NT2/D1 (cell line): Measurements from ENCODE around the gene TBCB.
"Not testable (repeated sequence)": the region's sequence is repeated elsewhere in the genome, so short reads cannot be mapped to it uniquely, and the experiment has no call there.

Source experiments
- DNase-seq: peaks from one replicate; pipeline ENCODE4 v3.0.0-alpha.2; 2011; ENCODE audit warnings: low read depth, low spot score
- H3K27me3 ChIP-seq: 2 replicates; pipeline ENCODE4 v1.6.0; 2011; ENCODE audit warnings: mild to moderate bottlenecking; ENCODE audit not compliant: insufficient read length, insufficient read depth
- H3K36me3 ChIP-seq: 2 replicates; pipeline ENCODE4 v1.6.1; 2011; ENCODE audit warnings: mild to moderate bottlenecking, low read length, mixed read lengths; ENCODE audit not compliant: insufficient read depth, insufficient read length
- H3K4me1 ChIP-seq: 2 replicates; pipeline ENCODE4 v1.5.1; 2011; ENCODE audit not compliant: insufficient read depth, insufficient read length
- H3K4me3 ChIP-seq: 2 replicates; pipeline ENCODE4 v1.5.1; 2011; ENCODE audit warnings: low read depth; ENCODE audit not compliant: insufficient read length
- H3K9ac ChIP-seq: 2 replicates; pipeline ENCODE4 v1.6.0; 2011; ENCODE audit warnings: low read depth; ENCODE audit not compliant: insufficient read length
- H3K9me3 ChIP-seq: 2 replicates; pipeline ENCODE4 v1.5.1; 2011; ENCODE audit warnings: mild to moderate bottlenecking, low read length; ENCODE audit not compliant: insufficient read depth
- SUZ12 ChIP-seq: IDR thresholded peaks from 2 replicates; pipeline ENCODE4 v1.6.1; 2011; ENCODE audit not compliant: insufficient read length, insufficient read depth; ENCODE audit errors: extremely low read depth
- YY1 ChIP-seq: IDR thresholded peaks from 2 replicates; pipeline ENCODE4 v1.6.1; 2011; ENCODE audit not compliant: insufficient read length, insufficient read depth
- ZNF274 ChIP-seq: IDR thresholded peaks from 2 replicates; pipeline ENCODE4 v1.6.1; 2011; ENCODE audit warnings: mild to moderate bottlenecking, low read depth, low read length

Gene TBCB

DNA sequence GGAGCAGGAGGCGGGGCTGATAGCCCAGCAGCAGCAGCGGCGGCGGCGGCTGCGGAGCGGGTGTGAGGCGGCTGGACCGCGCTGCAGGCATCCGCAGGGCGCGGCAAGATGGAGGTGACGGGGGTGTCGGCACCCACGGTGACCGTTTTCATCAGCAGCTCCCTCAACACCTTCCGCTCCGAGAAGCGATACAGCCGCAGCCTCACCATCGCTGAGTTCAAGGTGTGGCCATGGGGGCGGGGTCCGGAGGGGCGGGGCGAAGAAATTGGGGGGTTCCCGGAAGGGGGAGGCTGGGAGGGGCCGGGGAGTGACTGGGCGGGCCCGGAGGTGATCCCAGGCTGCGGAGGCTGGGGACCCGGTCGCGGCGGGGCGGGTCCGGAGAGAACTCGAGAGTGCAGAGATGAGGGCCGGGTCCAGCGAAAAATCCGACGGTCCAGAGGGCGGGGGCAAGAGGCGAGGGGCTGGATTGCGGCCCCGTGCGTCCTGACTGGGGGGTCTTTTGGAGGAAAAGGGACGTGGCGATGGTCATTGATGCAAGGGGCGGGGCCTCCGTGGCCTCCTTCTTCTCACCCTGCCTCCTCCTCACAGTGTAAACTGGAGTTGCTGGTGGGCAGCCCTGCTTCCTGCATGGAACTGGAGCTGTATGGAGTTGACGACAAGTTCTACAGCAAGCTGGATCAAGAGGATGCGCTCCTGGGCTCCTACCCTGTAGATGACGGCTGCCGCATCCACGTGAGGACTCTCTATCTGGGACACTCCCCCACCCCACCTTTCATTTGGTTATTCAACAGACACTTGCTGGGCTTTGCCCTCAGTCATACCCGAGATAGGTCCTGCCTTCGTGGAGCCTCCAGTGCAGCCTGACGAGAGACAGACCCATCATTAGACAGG is at the start of gene TBCB:
TSS of gene TBCB (plus strand) at position 16 of the 891 bp plus-strand sequence. CDS start at position 109, 93 bp downstream.
- TF ChIP-seq YY1 (no peak), SUZ12 (no peak), ZNF274 (no peak)
- H3K36me3 ChIP-seq = peaks cover 46% of the 10 kb centered on the region
- no peak for DNase-seq
- peak within 1 kb of the TSS; percentile 91 for H3K9ac ChIP-seq
- H3K27me3 ChIP-seq = no peaks in the 10 kb centered on the region
- H3K4me1 ChIP-seq = peaks cover 30% of the 10 kb centered on the region
- H3K4me3 ChIP-seq = peak within 1 kb of the TSS; percentile 78
- H3K9me3 ChIP-seq = no peaks in the 10 kb centered on the region

DNA sequence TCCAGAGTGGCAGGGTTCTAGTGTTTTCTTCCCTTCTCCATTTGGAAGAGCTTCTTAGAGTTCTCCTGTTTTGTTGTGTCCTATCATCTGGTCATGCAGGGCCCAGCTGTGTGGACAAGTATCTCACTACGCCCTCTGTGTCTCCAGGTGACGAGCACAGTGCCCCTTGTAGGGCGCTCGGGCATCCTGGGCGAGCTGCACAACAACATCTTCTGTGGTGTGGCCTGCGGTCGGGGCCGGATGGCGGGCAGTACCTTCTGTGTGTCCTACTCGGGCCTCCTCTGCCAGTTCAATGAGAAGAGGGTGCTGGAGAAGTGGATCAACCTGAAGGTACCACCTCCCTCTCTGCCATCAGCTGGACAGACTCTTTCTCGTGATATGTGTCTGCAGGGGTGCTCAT is 47.6 kb upstream of the TBCB start:
- Histone ChIP-seq H3K4me1 (no peaks in the 10 kb centered on the region), H3K4me3 (no peak overlapping the region), H3K9ac (no peak overlapping the region), H3K27me3 (no peaks in the 10 kb centered on the region), H3K9me3 (no peaks in the 10 kb centered on the region; the same call in 1 of the 2 replicates), H3K36me3 (peaks cover 67% of the 10 kb centered on the region)
- TF ChIP-seq YY1 (no peak), ZNF274 (no peak), SUZ12 (no peak)
- DNase-seq = no peak

- not testable (repeated sequence) for H3K9ac ChIP-seq, H3K4me1 ChIP-seq, DNase-seq, H3K4me3 ChIP-seq, H3K9me3 ChIP-seq, H3K27me3 ChIP-seq
- H3K36me3 ChIP-seq = peaks cover 72% of the 10 kb centered on the region
Observed at GRCh38 chr19:36068810-36069499, 46.3 kb upstream of the TBCB start.

DNA sequence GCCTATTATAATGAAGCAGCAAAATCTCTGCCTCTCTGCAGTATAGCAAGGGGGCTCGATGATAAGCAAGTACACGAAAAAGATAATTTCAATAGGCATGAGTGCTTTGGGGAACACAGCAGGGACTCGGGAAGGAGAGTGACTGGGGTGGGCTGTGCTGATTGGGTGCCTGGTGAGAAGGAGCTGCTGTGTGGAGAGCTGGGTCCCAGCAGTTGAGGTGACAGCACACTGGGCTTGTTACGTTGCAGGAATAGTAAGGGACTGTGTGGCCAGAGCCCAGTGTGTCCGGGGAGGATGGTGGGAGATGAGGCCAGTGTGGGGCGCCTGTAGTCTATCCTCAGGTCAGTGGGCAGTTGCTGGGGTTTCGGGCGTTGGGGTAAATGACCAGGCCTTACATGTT is 43.2 kb upstream of the TBCB start:
- Histone ChIP-seq H3K4me3 (no peak overlapping the region), H3K9me3 (no peaks in the 10 kb centered on the region; the same call in 1 of the 2 replicates), H3K4me1 (no peaks in the 10 kb centered on the region), H3K9ac (no peak overlapping the region), H3K36me3 (peaks cover 64% of the 10 kb centered on the region), H3K27me3 (no peaks in the 10 kb centered on the region)
- DNase-seq = no peak
- TF ChIP-seq YY1 = no peak
- no peak for TF ChIP-seq ZNF274
- no peak for TF ChIP-seq SUZ12

DNA sequence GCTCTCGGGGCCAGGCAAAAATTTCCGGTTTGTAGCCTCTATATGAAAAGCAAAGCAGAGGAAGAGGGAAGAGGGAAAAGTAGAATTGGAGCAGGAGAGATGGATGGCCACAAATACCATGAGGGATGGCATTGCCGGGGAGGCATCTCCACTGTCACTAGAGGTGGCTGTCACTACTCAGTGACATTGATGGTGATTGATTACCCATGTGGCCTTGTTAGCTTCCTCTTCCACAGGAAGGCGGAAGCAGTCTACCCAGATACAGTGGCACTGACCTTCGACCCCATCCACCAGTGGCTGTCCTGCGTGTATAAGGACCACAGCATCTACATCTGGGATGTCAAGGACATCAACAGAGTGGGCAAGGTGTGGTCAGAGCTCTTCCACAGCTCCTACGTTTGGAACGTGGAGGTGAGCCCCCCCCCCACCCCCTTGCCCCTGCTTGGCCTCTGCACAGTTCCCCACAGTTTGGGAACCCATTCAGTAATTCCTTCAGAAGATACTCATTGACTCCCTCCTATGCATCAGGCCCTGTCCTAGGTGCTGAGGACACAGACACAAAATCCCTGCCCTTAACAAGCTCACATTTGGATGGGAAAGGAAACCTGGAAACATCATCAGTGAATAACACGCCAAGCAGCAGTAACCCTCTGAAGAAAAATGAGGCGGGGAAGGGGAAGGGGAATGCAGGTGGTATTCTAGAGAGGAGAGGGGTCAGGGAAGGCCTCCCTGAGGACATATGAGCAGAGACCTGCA is 42.0 kb upstream of the TBCB start:
- Histone ChIP-seq H3K9me3 (no peaks in the 10 kb centered on the region), H3K36me3 (peaks cover 59% of the 10 kb centered on the region), H3K4me3 (no peak overlapping the region), H3K4me1 (no peaks in the 10 kb centered on the region), H3K27me3 (no peaks in the 10 kb centered on the region), H3K9ac (no peak overlapping the region)
- TF ChIP-seq ZNF274 (no peak), YY1 (no peak), SUZ12 (no peak)
- no peak for DNase-seq

DNA sequence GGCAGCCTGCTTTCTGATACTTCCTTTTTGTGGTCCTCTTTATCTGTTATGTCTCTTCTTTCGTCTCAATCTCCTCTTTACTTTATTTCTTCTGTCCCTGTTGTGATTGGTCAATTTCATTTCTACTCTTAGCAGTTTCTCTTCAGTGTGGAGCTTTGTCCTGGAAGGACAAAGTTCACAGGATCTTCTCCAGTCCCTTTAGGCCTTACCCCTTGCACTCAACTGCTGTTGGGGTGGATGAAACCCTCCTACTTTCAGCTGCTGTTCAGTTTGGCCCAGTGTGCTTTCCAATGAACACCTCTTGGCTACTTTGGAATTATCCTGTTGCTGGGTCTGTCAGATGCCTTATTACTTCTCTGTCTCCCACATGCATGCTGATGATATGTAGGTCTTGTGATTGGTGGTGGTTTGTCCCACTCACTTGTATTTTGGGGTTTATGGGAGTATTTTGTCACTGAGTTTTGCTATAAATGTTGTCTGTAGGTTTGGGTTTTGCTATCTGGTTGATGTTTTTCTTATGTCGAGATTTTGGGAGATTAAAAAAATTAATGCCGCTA is 35.8 kb upstream of the TBCB start:
- H3K9me3 ChIP-seq = no peaks in the 10 kb centered on the region
- peaks cover 61% of the 10 kb centered on the region for H3K36me3 ChIP-seq
- no peak for DNase-seq
- no peaks in the 10 kb centered on the region for H3K4me1 ChIP-seq
- no peak overlapping the region for H3K4me3 ChIP-seq
- H3K9ac ChIP-seq = no peak overlapping the region
- no peaks in the 10 kb centered on the region for H3K27me3 ChIP-seq
- TF ChIP-seq ZNF274 = no peak
- TF ChIP-seq YY1 = no peak
- no peak for TF ChIP-seq SUZ12

GRCh38 chr19:36081385-36081784 is 33.9 kb upstream of the TBCB start:
- Histone ChIP-seq H3K9me3 (no peaks in the 10 kb centered on the region), H3K9ac (no peak overlapping the region), H3K4me3 (no peak overlapping the region), H3K4me1 (no peaks in the 10 kb centered on the region), H3K36me3 (peaks cover 62% of the 10 kb centered on the region), H3K27me3 (no peaks in the 10 kb centered on the region)
- DNase-seq = no peak
- no peak for TF ChIP-seq SUZ12
- TF ChIP-seq YY1 = no peak
- TF ChIP-seq ZNF274 = no peak
